Occipital lobe (tissue), 2 donors: Measurements from ENCODE around the gene SPSB1. TPM values are rescaled to one million over a fixed set of nuclear protein-coding genes. Genes with fewer than 3 reads are reported as not detected.

Experiments
- DNase-seq: peaks from one replicate; lab custom pipeline; 2025; lab: John Stamatoyannopoulos, UW
- total RNA-seq: library from RNA; depleted of rRNA; stranded (reverse); fragments of >200 nt; gene quantifications from one replicate; pipeline ENCODE4 v1.2.3, GENCODE V29; 2014

SPSB1 gene
- total RNA-seq, 1 donor from 2014 or later, result 2.3 TPM

- no peak for DNase-seq
Measured at GRCh38 chr1:9418851-9419250, 126.2 kb downstream of the SPSB1 start.

Other genes with a start within 250 kb of the SPSB1 start
- 2.5 TPM for gene SLC2A5, start 223.3 kb upstream of the SPSB1 start, total RNA-seq
- 0.47 TPM for gene GPR157, start 163.8 kb upstream of the SPSB1 start, total RNA-seq
- gene H6PD, start 58.1 kb upstream of the SPSB1 start, total RNA-seq, result 6.2 TPM
- 13.9 TPM for gene SLC25A33, start 246.6 kb downstream of the SPSB1 start, total RNA-seq